Putamen (tissue), 1 donor: Measurements from ENCODE around the gene NELL2.
A peak's percentile ranks its signal among the peaks of the same experiment; 100 is the strongest.
"Not testable (repeated sequence)": the region's sequence is repeated elsewhere in the genome, so short reads cannot be mapped to it uniquely, and the experiment has no call there.

Source experiments
- DNase-seq: peaks from one replicate; pipeline ENCODE4 v3.0.0-alpha.2; 2016; ENCODE audit warnings: low spot score

The NELL2 gene

GRCh38 chr12:44847888-44848702 is 28.0 kb downstream of the NELL2 start:
- DNase-seq: no peak

GRCh38 chr12:44847403-44847802 is 28.7 kb downstream of the NELL2 start:
- no peak for DNase-seq

GRCh38 chr12:44846826-44847225 is 29.3 kb downstream of the NELL2 start:
- no peak for DNase-seq

- DNase-seq: no peak
These were observed 33.4 kb downstream of the NELL2 start for GRCh38 chr12:44842669-44843068.

- DNase-seq: no peak
These were observed 36.3 kb downstream of the NELL2 start for GRCh38 chr12:44839785-44840184.

- no peak for DNase-seq
These were observed 38.9 kb downstream of the NELL2 start for GRCh38 chr12:44837114-44837755.

GRCh38 chr12:44835641-44836379 is 40.3 kb downstream of the NELL2 start:
- peak; percentile 71 for DNase-seq

GRCh38 chr12:44834996-44835395 is 41.1 kb downstream of the NELL2 start:
- not testable (repeated sequence) for DNase-seq

GRCh38 chr12:44833561-44833960 is 42.6 kb downstream of the NELL2 start:
- no peak for DNase-seq

- no peak for DNase-seq
These were observed 45.5 kb downstream of the NELL2 start for GRCh38 chr12:44830566-44831055.

GRCh38 chr12:44829045-44829444 is 47.1 kb downstream of the NELL2 start:
- DNase-seq: no peak

- DNase-seq: no peak
These were observed 48.2 kb downstream of the NELL2 start for GRCh38 chr12:44827832-44828438.

GRCh38 chr12:44821702-44822101 is 54.4 kb downstream of the NELL2 start:
- not testable (repeated sequence) for DNase-seq

GRCh38 chr12:44819884-44820283 is 56.2 kb downstream of the NELL2 start:
- DNase-seq: no peak

GRCh38 chr12:44817687-44818086 is 58.4 kb downstream of the NELL2 start:
- DNase-seq: no peak

GRCh38 chr12:44816446-44817017 is 59.6 kb downstream of the NELL2 start:
- peak; percentile 8 for DNase-seq

- no peak for DNase-seq
These were observed 64.1 kb downstream of the NELL2 start for GRCh38 chr12:44812062-44812461.

- no peak for DNase-seq
These were observed 72.0 kb downstream of the NELL2 start for GRCh38 chr12:44804068-44804467.

GRCh38 chr12:44795970-44796369 is 80.1 kb downstream of the NELL2 start:
- no peak for DNase-seq

GRCh38 chr12:44788731-44789130 is 87.4 kb downstream of the NELL2 start:
- DNase-seq: no peak

GRCh38 chr12:44780221-44780790 is 95.8 kb downstream of the NELL2 start:
- DNase-seq: no peak

- DNase-seq: no peak
These were observed 96.3 kb downstream of the NELL2 start for GRCh38 chr12:44779766-44780165.
